Stimulated activated CD4-positive, alpha-beta T cell treated with anti-CD3 and anti-CD28 coated beads, Interleukin-12 subunit alpha, Interleukin-12 subunit beta, amount 100 ng/mL, for 48 hours (primary cell): ENCODE results near the gene RYR2.

ENCODE experiments used
- DNase-seq, 3 donors: peaks; one replicate each; pipeline ENCODE4 v3.0.0-alpha.2; 2020; ENCODE audit warnings: low read depth in 2 of 3, low spot score in 1 of 3

Gene RYR2

DNA sequence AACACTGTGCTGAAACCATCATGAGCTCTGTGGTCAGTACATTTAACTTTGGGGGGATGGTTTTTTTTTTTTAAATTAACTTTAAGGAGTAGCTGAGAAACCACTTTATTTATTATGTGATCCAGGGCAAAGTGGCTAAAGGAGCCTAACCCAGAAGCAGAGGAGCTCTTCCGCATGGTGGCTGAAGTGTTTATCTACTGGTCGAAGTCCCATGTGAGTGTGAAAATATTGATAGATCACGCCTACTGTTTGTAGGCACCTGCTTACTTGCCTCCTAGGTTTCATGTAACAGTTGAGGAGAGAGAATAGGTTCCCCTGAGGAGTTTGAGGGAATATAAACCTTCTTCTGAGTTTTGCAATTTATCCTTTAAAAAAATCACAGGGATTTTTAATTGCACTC is 667.4 kb downstream of the RYR2 start:
- no peak for DNase-seq

DNA sequence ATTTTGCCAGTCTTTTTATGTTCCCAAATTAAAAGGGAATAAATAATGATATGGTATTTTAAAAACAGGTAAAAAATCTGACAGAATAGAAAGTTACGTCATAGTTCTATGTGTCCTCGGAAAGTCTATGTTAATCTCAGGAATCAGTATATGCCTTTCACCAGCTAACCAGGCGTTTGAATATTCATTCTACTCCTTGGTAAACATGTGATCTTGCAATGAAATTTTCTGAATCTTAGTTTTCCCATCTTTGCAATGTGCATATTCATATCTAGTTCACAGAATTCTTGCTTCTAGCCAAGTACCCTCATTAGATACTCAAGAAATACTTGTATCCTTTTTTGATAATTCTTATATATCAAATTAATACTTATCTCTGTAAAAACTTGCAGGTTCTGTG is 669.3 kb downstream of the RYR2 start:
- no peak for DNase-seq

GRCh38 chr1:237712082-237712481 is 670.1 kb downstream of the RYR2 start:
- no peak for DNase-seq

- no peak for DNase-seq
These were observed 670.7 kb downstream of the RYR2 start for GRCh38 chr1:237712586-237713157.

- DNase-seq = no peak
These were observed 671.9 kb downstream of the RYR2 start for GRCh38 chr1:237713916-237714315.

DNA sequence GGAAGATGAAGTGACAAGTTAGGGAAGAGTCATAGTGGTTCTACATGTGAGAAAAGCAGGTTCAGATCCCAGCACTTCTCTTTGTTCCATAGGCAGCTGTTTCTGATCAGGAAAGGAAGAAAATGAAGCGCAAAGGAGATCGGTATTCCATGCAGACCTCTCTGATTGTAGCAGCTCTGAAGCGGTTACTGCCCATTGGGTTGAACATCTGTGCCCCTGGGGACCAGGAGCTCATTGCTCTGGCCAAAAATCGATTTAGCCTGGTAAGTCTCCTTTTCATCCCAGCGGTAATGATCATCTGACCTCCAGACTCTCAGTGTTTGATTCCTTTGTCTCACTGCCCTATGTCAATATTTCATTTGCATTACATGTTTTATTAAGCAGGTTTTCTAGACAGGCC is 675.1 kb downstream of the RYR2 start:
- DNase-seq = no peak

- no peak for DNase-seq
These were observed 688.9 kb downstream of the RYR2 start for GRCh38 chr1:237730826-237731350.

DNA sequence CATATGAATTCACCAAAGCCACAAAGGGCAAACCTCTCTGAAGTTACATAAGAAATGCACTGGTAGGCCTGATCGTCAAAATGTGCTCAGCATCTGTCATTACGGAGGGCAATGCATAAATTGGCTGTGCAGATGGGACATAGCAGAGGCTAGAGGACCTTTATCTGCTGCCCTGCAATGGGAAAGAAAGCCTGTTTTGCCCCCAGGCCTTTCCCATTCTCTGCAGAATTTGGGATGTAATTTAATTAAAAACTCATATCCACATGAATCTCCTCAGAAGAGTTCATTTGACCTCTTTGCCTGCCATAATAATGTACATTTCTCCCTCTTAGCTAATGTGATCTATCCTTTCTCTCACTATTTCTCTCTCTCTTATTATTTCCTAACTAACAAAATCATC is 690.7 kb downstream of the RYR2 start:
- DNase-seq = no peak

- no peak for DNase-seq
These were observed 694.5 kb downstream of the RYR2 start for GRCh38 chr1:237736372-237737029.

DNA sequence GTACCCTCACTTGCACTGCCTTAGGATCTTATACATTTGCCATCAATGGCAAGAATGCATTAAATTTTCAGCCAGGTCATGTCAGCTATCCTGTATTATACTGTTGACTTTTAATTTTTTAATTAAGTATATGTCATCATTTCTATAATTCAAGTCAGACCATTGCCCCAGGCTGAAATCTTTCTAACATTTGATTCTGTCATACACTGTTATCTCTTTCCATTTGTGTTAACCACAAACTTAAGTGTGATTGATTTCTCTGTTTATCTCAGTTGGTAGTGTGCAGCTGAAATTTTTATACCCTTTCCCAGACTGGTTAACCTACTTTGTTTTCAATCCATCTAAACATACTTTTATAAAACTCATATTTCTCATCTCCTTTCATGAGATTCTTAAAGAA is 695.5 kb downstream of the RYR2 start:
- no peak for DNase-seq

DNA sequence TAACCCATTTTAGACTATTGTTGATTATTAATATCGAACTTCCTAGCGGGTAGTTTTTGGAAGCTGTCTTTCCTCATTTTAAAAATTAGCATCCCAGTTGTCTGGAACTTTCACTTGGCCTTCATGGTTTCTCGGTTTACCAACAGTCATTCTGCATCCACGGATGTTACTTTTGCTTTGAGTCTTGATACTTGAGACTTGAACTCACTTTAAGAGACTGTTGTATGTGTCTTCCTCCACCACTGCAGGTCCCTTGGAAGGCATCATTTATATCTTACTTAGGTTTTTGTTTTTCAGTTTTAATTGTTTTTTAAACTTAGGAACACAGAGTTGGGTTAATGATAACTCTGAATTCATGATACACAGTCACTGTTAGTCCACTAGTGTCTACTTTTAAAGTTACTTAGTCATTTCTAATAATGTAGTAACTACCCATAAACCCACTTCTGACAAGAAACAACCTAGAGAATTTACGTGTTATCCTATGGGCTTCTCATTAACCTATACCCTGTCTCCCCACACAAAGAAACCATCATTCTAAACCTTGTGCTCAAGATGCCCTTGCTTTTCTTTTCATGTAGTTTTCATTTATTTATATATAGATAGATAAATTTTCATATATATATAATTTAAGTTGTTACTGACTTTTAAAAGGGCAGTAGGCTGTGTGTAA is 696.1 kb downstream of the RYR2 start:
- no peak for DNase-seq

- DNase-seq = no peak
These were observed 698.9 kb downstream of the RYR2 start for GRCh38 chr1:237740846-237741245.

DNA sequence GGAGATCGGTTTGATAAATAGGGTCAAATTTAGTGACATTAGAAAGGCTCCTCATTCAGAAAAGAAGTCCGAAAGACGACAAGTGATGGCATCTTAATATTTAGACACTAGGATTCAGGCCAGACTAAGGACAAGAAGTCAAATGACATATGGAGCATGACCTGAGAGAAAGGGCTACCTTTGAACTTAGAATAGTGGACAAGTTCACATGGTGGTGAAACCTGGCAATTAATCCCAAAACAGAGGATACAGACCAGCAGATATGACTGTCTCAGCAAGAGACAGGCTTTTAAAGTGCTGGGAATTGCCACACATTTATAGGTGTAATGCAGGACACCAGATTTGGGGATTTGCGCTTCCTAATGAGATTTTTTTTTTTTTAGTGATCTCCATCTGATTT is 703.6 kb downstream of the RYR2 start:
- DNase-seq = no peak

DNA sequence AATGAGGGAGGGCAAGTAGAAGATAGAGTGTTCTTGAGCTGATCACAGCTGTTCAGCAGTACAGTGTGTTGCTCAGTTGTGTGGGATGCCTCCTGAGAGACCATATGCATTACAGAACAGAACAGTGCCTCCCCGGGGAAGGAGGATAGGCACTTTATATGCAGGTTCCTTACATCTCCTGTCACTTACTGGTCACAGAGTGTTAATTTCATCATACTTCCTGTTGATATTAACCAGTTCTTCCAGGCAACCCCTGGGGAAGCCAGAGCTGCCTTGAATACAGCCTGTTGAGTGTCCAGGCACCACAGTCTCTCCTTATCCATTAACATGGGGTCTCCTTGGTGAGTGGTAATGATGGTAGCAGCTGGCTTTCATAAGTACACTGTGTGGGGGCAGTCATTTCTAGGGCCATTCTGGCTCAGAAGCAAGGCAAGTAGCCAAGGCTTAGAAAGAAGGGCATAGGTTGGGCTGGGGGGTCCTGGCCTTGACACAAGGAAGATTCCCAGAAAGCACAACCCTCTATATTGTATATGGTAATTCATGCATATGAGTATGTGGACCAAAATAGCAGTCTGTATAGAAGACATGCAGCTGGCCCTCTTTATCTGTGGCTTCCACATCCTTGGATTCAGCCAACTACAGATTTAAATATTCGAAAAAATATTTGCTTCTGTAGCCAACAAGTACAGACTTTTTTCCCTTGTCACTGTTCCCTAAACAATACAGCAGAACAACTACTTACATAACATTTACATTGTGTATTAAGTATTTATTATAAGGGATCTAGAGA is 706.4 kb downstream of the RYR2 start:
- no peak for DNase-seq

DNA sequence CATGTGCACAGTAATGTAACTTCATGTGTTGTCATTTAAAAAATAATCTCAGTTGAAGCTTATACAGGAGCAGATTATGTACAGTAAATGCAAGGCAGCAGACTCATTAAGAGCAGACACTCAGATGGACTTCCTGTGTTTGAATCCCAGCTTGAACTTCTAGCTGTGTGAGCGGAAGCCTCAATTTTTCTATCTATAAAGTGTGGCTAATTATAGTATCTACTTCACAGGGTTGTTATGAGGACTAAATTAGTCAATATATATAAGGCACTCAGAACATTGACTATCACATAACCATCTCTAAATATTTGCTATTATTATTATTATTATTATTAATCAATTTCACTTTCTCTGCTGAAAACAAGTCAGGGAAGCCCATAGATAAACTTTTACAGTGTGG is 707.1 kb downstream of the RYR2 start:
- DNase-seq = no peak

GRCh38 chr1:237751090-237751489 is 709.1 kb downstream of the RYR2 start:
- no peak for DNase-seq

- no peak for DNase-seq
These were observed 712.6 kb downstream of the RYR2 start for GRCh38 chr1:237754627-237755026.

GRCh38 chr1:237756304-237756967 is 714.5 kb downstream of the RYR2 start:
- no peak for DNase-seq

DNA sequence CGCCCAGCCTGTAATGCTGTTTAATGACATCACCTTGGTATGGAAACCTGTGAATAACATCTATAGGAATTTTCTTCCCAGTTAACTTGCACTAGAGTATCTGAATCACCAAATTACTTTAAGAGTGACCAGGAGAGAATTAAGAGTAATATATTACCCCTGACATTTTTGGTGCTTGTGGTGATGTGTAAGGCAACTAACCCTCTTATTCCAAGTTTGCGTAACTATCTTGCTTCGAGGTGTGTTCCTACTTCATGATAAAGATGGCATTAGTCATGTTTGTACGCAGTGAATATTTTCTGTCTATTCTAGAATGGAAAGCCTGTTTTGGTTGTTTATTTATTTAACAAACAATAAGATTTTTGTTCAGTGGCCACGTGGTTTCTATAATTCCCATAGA is 717.4 kb downstream of the RYR2 start:
- DNase-seq = no peak

- no peak for DNase-seq
These were observed 719.0 kb downstream of the RYR2 start for GRCh38 chr1:237760951-237761350.

DNA sequence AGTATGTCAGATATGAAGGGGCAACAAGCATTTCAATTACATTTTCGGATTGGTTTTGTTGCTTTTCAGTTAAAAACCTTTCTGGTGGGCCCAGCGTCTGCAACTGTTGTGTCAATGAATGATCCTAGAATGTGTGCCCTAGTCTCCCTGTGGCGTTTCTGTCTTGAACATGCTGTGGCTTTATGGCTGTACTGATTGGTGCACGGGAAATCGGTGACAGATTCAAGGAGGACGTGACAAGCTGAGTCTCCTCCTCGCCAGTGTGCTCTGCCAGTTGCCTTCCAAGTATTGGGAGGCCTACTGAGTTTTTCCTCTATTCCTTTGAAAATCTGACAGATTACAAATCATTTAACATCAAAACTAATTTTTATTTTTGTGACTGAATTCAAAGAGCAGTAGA is 721.2 kb downstream of the RYR2 start:
- DNase-seq = no peak
